ENCODE results near the gene KDM4C. TPM values are rescaled to one million over a fixed set of nuclear protein-coding genes. Genes with fewer than 3 reads are reported as not detected.
A peak's percentile ranks its signal among the peaks of the same experiment; 100 is the strongest.

KDM4C gene
- total RNA-seq = 10 to 100 TPM; 25.2 to 41.1 (median 26.4) TPM

GRCh38 chr9:6757456-6758247 lies at the start of gene KDM4C:
KDM4C (plus strand) TSS chr9:6757973; CDS start chr9:6792989, 35,016 bp downstream.
- WGBS = under 1% methylated on average over 42 of the region's 80 CpGs
- peak; percentile 9 for TF ChIP-seq EP300 (IDR thresholded peaks at IDR 0.05)
- TF ChIP-seq POLR2A (IDR thresholded peaks at IDR 0.05; ENCODE audit: low read depth) = peak; percentile 75
- peak; percentile 95 to 99 for TF ChIP-seq POLR2AphosphoS5 (IDR thresholded peaks at IDR 0.05)
- TF ChIP-seq, protein P1, sequence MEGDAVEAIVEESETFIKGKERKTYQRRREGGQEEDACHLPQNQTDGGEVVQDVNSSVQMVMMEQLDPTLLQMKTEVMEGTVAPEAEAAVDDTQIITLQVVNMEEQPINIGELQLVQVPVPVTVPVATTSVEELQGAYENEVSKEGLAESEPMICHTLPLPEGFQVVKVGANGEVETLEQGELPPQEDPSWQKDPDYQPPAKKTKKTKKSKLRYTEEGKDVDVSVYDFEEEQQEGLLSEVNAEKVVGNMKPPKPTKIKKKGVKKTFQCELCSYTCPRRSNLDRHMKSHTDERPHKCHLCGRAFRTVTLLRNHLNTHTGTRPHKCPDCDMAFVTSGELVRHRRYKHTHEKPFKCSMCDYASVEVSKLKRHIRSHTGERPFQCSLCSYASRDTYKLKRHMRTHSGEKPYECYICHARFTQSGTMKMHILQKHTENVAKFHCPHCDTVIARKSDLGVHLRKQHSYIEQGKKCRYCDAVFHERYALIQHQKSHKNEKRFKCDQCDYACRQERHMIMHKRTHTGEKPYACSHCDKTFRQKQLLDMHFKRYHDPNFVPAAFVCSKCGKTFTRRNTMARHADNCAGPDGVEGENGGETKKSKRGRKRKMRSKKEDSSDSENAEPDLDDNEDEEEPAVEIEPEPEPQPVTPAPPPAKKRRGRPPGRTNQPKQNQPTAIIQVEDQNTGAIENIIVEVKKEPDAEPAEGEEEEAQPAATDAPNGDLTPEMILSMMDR (IDR thresholded peaks at IDR 0.05) = no peak
- Histone ChIP-seq H3K27me3 (no peaks in the 10 kb centered on the region), H3K27ac (replicated peaks in 1 of 4) (peak within 1 kb of the TSS; percentile 94 to 100 (median 100)), H3K36me3 (no peaks in the 10 kb centered on the region), H3K4me3 (peak within 1 kb of the TSS; percentile 80 to 98 (median 97)), H3K4me1 (peaks cover 5 to 32% (median 23%) of the 10 kb centered on the region in 4 donors), H3K9me3 (no peaks in the 10 kb centered on the region)
- peak; percentile 98 for DNase-seq (ENCODE audit: extremely low spot score)
- intact Hi-C loops (cut with DNase I) = loop anchor here (2.0 to 10.0 kb wide), 2 partner anchors 77 to 743 kb away; partner anchors contain the start of gene RANBP6

DNA sequence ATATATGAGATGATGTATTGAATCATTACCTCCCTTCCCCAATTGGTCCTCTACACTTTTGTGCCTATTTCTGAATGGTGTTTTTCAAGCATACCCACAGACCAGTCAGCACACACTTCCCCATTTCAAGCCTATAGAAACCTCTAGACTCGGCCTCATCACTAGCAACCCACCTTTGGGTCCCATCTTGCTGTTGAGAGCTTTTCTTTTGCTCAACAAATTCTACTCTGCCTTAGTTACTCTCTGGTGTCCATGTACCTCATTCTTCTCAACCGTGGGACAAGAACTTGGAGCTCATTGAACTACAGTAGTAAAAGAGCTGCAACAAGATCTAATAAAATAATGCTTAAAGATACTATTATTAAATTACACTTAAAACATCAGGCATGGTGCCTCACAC lies 49.0 kb upstream of the KDM4C start:
- WGBS = 89% methylated on average over 2 of the region's 2 CpGs
- H3K27ac ChIP-seq (replicated peaks in 1 of 4) = no peak overlapping the region
- H3K36me3 ChIP-seq = no peaks in the 10 kb centered on the region
- H3K9me3 ChIP-seq = no peaks in the 10 kb centered on the region
- TF ChIP-seq POLR2AphosphoS5 (IDR thresholded peaks at IDR 0.05) (no peak), POLR2A (IDR thresholded peaks at IDR 0.05; ENCODE audit: low read depth) (no peak), EP300 (IDR thresholded peaks at IDR 0.05) (no peak)
- TF ChIP-seq, protein P1 (IDR thresholded peaks at IDR 0.05) = no peak
- intact Hi-C loops (cut with DNase I) = no loop called here
- DNase-seq (ENCODE audit: extremely low spot score) = no peak
- no peak overlapping the region for H3K4me3 ChIP-seq
- H3K27me3 ChIP-seq = no peaks in the 10 kb centered on the region
- H3K4me1 ChIP-seq = peaks cover 0 to 3% (median 0%) of the 10 kb centered on the region in 4 donors

DNA sequence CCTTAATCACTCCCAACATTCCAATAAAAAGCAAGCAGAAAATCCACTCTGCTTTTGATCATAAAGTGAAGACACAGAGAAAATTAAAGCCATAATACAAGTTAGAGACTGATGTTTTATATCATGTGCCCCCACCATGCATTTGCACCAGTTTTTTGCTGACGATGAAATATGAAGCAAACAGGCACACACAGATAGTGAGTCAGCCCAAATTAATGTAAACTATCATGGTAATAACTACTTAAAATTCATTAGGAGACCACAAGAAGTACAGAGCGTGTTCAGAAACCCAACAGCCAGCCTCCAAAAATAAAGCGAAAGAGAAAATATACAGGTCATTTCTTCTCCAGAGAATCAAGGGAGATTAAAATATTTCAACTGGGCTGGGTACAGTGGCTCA lies 46.4 kb upstream of the KDM4C start:
- 79% methylated on average over 3 of the region's 3 CpGs for WGBS
- peaks cover 0 to 9% (median 7%) of the 10 kb centered on the region in 4 donors for H3K4me1 ChIP-seq
- no peaks in the 10 kb centered on the region for H3K36me3 ChIP-seq
- H3K9me3 ChIP-seq = no peaks in the 10 kb centered on the region
- H3K27me3 ChIP-seq = peaks cover 0 to 8% (median 0%) of the 10 kb centered on the region in 4 donors
- no peak for DNase-seq (ENCODE audit: extremely low spot score)
- no peak overlapping the region for H3K4me3 ChIP-seq
- TF ChIP-seq POLR2AphosphoS5 (IDR thresholded peaks at IDR 0.05) (no peak), EP300 (IDR thresholded peaks at IDR 0.05) (no peak), POLR2A (IDR thresholded peaks at IDR 0.05; ENCODE audit: low read depth) (no peak)
- TF ChIP-seq, protein P1 (IDR thresholded peaks at IDR 0.05) = no peak
- no peak overlapping the region for H3K27ac ChIP-seq (replicated peaks in 1 of 4)
- intact Hi-C loops (cut with DNase I) = no loop called here

GRCh38 chr9:6712041-6712440 lies 45.7 kb upstream of the KDM4C start:
- no peak overlapping the region for H3K4me3 ChIP-seq
- peaks cover 0 to 12% (median 7%) of the 10 kb centered on the region in 4 donors for H3K4me1 ChIP-seq
- intact Hi-C loops (cut with DNase I) = no loop called here
- no peaks in the 10 kb centered on the region for H3K36me3 ChIP-seq
- 90% methylated on average over 3 of the region's 3 CpGs for WGBS
- no peaks in the 10 kb centered on the region for H3K9me3 ChIP-seq
- TF ChIP-seq POLR2A (IDR thresholded peaks at IDR 0.05; ENCODE audit: low read depth) = no peak
- no peak for TF ChIP-seq EP300 (IDR thresholded peaks at IDR 0.05)
- TF ChIP-seq, protein P1 (IDR thresholded peaks at IDR 0.05) = no peak
- no peak for TF ChIP-seq POLR2AphosphoS5 (IDR thresholded peaks at IDR 0.05)
- H3K27ac ChIP-seq (replicated peaks in 1 of 4) = no peak overlapping the region
- H3K27me3 ChIP-seq = peaks cover 0 to 10% (median 0%) of the 10 kb centered on the region in 4 donors
- DNase-seq (ENCODE audit: extremely low spot score) = no peak
